Measurements from ENCODE around the gene KRTAP12-3.
"Not testable (repeated sequence)": the region's sequence is repeated elsewhere in the genome, so short reads cannot be mapped to it uniquely, and the experiment has no call there.

The KRTAP12-3 gene

GRCh38 chr21:44627181-44627822, 30.4 kb upstream of the KRTAP12-3 start:
- DNase-seq (ENCODE audit: low read depth) = not testable (repeated sequence)

GRCh38 chr21:44627831-44628233, 29.9 kb upstream of the KRTAP12-3 start:
- DNase-seq (ENCODE audit: low read depth) = not testable (repeated sequence)

GRCh38 chr21:44628707-44629391, 28.9 kb upstream of the KRTAP12-3 start:
- DNase-seq (ENCODE audit: low read depth) = no peak

DNA sequence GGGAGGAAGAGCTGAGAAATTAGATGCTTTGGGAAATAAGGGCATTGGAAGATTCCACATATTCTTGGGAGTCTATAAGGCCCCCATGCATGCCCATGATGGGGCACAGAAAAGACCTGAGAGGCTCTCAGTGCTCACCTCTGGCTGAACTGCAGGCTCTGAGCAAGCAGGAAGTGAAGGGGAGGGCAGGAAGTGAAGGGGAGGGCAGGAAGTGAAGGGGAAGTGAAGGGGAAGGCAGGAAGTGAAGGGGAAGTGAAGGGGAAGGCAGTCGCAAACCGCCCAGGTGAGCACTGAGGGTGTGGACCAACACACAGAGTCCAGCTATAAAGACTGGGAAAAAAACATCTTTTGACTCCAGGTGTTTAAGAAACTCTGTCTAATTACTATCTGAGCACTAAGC, 27.3 kb upstream of the KRTAP12-3 start:
- no peak for DNase-seq (ENCODE audit: low read depth)

- DNase-seq (ENCODE audit: low read depth) = no peak
Measured at GRCh38 chr21:44632067-44632466, 25.7 kb upstream of the KRTAP12-3 start.

- no peak for DNase-seq (ENCODE audit: low read depth)
Measured at GRCh38 chr21:44636209-44637017, 21.3 kb upstream of the KRTAP12-3 start.

DNA sequence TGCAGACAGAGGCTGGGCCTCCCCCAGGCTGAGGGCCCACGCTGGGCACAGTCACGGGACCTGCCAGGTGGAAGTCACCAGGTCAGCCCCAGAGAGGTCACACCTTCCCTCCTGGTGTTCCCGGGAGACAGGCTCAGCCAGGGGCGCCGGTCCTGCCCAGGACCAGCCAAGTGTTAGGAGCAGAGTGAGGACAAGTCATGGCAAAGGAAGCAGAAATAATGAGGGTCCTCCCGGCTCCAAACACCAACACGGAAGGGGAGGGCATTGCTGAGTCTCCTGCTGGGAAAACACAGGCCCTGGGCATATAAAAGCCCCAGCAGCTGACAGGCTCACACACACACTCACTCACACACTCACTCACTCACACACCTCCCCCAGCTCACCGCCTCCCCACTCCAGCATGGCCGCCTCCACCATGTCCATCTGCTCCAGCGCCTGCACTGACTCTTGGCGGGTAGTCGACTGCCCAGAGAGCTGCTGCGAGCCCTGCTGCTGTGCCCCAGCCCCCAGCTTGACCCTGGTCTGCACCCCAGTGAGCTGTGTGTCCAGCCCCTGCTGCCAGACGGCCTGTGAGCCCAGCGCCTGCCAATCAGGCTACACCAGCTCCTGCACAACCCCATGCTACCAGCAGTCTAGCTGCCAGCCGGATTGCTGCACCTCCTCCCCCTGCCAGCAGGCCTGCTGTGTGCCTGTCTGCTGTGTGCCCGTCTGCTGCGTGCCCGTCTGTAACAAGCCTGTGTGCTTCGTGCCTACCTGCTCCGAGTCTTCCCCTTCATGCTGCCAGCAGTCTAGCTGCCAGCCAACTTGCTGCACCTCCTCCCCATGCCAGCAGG, 20.5 kb upstream of the KRTAP12-3 start, which contains the start of gene KRTAP10-10:
TSS of gene KRTAP10-10 (plus strand) at position 339 of the 833 bp plus-strand sequence. CDS start at position 401, 62 bp downstream.
- DNase-seq (ENCODE audit: low read depth) = no peak

GRCh38 chr21:44637851-44638348, 19.8 kb upstream of the KRTAP12-3 start:
- DNase-seq (ENCODE audit: low read depth) = not testable (repeated sequence)

DNA sequence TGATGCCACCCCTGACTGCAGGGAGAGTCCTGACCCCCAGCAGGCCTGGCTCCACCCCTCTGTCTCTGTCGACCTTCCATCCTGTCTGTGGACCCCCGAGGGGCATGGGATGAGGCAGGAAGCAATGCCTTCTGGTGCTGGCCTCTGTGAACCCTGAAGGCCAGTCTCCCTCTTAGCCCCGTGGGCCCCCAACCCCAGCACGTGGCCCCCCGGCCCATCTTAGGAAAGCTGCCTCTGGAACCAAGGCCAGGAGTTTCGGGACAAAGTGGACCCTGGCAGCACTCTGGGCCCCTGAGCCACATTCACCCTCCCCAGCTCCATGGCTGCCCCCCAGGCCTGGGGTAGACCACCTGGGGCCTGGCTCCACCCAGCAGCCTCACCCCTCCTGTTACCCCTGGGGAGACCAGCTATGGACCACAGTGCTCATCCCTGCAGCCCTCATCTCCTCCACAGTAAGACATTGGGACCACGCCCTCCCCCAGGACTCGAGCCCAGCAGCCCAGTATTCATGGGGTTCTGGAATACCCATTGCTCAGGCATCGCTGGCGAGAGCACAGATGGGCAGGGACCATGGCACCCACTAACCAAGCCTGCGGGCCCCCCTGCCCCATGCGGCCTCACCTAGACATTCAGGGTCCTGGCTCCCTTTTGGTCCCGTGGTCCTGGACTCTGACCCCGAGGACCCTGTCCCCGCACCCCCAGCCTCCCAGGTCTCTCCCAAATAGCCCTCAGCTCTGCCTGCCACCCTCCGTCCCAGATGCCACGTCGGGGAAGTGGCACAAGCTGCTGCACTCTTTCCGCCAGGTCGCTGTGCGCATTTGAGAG, 19.0 kb upstream of the KRTAP12-3 start:
- DNase-seq (ENCODE audit: low read depth) = not testable (repeated sequence)

GRCh38 chr21:44639331-44639655, 18.4 kb upstream of the KRTAP12-3 start:
- DNase-seq (ENCODE audit: low read depth) = no peak

- DNase-seq (ENCODE audit: low read depth) = no peak
Measured at GRCh38 chr21:44640761-44641160, 17.0 kb upstream of the KRTAP12-3 start.

DNA sequence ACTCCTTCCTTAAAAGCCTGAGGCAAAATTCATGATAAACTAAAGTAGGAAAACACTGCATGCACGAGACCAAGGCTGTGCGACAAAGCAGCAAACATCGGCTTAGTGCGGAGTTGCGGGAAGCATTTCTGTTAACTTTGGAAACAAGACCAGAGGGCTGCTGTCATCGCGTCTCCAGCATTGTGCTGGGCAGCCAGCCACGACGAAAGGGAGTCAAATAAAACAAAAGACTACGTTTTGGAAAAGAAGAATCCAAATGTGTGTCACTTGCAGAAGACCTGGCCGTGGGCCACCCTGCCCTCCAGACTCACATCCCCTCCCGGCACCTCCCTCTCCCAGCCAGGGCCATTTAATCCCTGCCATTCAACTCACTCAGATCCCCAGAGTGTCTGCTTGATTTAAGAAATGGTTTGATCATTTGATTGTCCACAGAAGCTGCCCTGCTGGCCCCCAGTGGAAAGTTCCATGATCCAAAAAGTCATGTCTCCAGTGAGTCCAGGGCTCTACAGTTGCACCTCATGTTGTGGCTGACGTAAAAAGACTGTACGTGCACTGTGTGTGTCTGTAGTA, 13.9 kb upstream of the KRTAP12-3 start:
- no peak for DNase-seq (ENCODE audit: low read depth)

DNA sequence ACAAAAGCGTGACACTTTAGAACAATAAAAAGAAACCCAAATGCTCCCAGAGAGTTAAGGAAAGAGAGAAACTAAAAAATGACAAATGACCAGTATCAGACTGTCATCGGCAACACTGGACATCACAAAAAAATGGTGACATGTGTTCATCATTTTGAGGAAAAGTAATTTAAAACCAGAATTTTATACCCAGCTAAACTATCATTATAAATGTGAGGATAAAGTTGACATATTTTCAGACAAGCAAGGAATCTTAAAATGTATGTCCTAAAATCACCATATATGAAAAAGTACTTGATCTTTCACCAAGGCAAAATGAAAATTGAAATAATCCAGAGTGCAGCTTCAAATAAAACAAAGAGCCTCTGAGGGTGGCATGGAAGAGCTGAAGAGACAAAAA, 12.9 kb upstream of the KRTAP12-3 start:
- no peak for DNase-seq (ENCODE audit: low read depth)

DNA sequence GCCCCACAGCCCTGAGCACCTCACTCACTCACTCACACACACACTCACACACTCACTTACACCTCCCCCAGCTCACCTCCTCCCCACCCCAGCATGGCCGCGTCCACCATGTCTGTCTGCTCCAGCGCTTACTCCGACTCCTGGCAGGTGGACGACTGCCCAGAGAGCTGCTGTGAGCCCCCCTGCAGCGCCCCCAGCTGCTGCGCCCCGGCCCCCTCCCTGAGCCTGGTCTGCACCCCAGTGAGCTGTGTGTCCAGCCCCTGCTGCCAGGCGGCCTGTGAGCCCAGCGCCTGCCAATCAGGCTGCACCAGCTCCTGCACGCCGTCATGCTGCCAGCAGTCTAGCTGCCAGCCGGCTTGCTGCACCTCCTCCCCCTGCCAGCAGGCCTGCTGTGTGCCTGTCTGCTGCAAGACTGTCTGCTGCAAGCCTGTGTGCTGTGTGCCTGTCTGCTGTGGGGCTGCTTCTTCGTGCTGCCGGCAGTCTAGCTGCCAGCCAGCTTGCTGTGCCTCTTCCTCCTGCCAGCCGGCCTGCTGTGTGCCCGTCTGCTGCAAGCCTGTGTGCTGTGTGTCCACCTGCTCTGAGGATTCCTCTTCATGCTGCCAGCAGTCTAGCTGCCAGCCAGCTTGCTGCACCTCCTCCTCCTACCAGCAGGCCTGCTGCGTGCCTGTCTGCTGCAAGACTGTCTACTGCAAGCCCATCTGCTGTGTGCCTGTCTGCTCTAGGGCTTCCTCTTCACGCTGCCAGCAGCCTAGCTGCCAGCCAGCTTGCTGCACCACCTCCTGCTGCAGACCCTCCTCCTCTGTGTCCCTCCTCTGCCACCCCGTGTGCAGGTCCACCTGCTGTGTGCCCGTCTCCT, 11.1 kb upstream of the KRTAP12-3 start, which contains the start of gene KRTAP10-11:
TSS of gene KRTAP10-11 (plus strand) at position 49 of the 856 bp plus-strand sequence. CDS start at position 94, 45 bp downstream.
- not testable (repeated sequence) for DNase-seq (ENCODE audit: low read depth)

- DNase-seq (ENCODE audit: low read depth) = no peak
Measured at GRCh38 chr21:44647222-44647552, 10.5 kb upstream of the KRTAP12-3 start.

DNA sequence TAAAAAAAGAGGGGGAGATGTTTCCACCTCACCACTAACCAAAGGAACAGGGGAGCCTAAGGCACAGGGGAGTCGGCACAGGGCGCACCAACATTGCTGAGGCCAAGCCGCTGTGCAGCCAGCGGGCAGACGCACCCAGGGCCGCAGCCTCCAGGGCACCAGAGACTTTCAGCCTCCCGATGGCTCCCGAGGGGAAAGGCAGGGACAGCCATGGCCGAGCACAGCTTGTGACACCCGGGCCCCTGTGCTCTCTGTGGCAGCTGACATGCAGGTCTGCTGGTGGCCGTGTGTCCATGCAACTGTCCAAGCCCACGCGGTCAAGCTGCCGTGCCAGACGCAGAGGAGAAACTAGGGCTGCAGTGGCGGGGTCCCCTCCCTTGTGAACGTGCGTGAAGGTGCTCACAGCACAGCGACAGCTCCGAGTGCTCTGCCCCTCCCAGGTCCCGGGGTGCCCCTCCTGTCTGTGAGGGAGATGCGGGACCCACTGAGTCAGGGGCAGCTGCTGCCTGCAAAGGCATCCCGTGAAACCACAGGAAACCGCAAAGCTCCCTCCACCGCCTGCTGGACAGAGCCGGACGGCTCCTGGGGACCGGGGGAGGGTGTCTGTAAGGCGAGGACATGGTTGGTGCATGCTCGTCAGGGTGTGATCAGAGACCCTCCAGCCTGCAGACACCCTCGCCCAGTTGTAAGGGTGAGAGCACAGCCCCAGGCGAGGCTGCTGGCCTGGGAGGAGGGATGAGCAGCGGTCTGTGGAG, 9.0 kb upstream of the KRTAP12-3 start:
- no peak for DNase-seq (ENCODE audit: low read depth)

DNA sequence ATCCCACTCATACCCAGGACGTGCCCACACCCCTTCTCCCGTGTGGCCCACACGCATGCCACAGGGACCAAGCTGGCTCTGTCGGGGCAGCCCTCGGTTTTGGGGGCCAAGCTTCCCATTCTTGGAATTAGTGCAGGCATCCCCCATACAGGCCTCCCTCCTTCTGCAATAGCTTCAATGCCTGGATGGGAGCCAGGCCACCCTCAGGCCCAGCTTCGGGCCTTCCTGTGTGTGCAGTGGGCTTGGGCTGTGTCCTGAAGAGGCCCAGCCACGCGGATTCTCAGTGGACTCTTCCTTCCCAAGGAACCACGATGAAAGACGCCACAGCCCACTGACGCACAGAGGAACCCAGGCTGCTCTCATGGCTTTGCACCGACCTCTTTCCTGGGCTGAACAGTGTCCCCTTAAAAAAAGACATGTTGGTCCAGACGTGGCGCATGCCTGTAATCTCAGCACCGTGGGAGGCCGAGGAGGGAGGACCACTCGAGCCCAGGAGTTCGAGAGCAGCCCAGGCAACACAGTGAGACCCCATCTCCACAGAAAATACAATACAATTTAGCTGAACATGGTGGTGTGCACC, 8.1 kb upstream of the KRTAP12-3 start:
- no peak for DNase-seq (ENCODE audit: low read depth)

DNA sequence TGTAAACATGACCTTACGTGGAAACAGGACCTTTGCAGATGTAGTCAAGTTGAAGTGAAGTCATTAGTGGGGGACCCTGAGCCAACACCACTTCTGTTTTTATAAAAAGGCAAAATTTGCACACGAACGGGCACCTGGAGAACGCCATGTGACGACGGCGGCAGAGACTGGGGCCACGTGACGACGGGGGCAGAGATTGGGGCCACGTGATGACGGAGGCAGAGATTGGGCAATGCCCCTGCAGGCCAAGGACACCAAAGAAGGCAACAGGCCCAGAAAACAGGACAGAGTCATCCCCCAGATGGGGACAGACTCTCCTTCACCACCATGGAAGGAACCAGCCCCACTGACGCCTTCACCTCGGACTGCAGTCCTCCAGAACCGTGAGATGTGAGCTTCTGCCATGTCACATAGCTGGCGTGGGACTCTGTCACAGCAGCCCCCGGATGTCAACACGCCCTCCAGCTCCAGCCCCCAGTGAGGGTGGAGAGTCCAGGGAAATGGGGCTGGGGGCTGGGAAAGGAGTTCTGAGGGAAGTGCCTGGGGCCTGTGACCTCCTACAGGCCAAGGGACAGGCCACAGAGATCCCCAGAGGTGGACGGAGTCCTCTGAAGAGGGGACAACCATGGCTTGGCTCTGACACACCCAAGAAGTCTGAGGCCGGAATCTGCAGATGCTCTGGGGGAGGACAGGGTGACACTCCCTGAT, 7.3 kb upstream of the KRTAP12-3 start:
- no peak for DNase-seq (ENCODE audit: low read depth)

Data from stimulated activated CD8-positive, alpha-beta memory T cell treated with anti-CD3 and anti-CD28 coated beads, Interleukin-15, amount 100 ng/mL, for 1 hour (primary cell).